Suppressor macrophage treated with lipopolysaccharide for 4 hours (primary cell): Measurements from ENCODE around the gene KIF1B.

Experiments
- DNase-seq: peaks from one replicate; pipeline ENCODE4 v3.0.0-alpha.2; 2020

Gene KIF1B

GRCh38 chr1:10287023-10287645, 76.8 kb downstream of the KIF1B start:
- no peak for DNase-seq

- no peak for DNase-seq
Measured at GRCh38 chr1:10288029-10288615, 77.8 kb downstream of the KIF1B start.

- DNase-seq: no peak
Measured at GRCh38 chr1:10291705-10292104, 81.3 kb downstream of the KIF1B start.

GRCh38 chr1:10292188-10292587, 81.8 kb downstream of the KIF1B start:
- no peak for DNase-seq

- no peak for DNase-seq
Measured at GRCh38 chr1:10295481-10296085, 85.2 kb downstream of the KIF1B start.

- peak; percentile 69 for DNase-seq
Measured at GRCh38 chr1:10299151-10299550, 88.8 kb downstream of the KIF1B start.

GRCh38 chr1:10302416-10302815, 92.0 kb downstream of the KIF1B start:
- DNase-seq: no peak

GRCh38 chr1:10304295-10304694, 93.9 kb downstream of the KIF1B start:
- DNase-seq: no peak

- DNase-seq: no peak
Measured at GRCh38 chr1:10306435-10306834, 96.1 kb downstream of the KIF1B start.

GRCh38 chr1:10308001-10308400, 97.6 kb downstream of the KIF1B start:
- no peak for DNase-seq

GRCh38 chr1:10309243-10310011, 99.1 kb downstream of the KIF1B start:
- no peak for DNase-seq

GRCh38 chr1:10316752-10317151, 106.4 kb downstream of the KIF1B start:
- no peak for DNase-seq

GRCh38 chr1:10319750-10320149, 109.4 kb downstream of the KIF1B start:
- no peak for DNase-seq

GRCh38 chr1:10320336-10320735, 110.0 kb downstream of the KIF1B start:
- DNase-seq: no peak

GRCh38 chr1:10322821-10323220, 112.5 kb downstream of the KIF1B start:
- DNase-seq: no peak

- DNase-seq: no peak
Measured at GRCh38 chr1:10324627-10325026, 114.3 kb downstream of the KIF1B start.

- DNase-seq: no peak
Measured at GRCh38 chr1:10325521-10325920, 115.2 kb downstream of the KIF1B start.

GRCh38 chr1:10326251-10326650, 115.9 kb downstream of the KIF1B start:
- DNase-seq: no peak

- DNase-seq: peak; percentile 39
Measured at GRCh38 chr1:10328180-10328963, 118.0 kb downstream of the KIF1B start.

- DNase-seq: no peak
Measured at GRCh38 chr1:10337436-10337835, 127.1 kb downstream of the KIF1B start.

GRCh38 chr1:10338047-10338446, 127.7 kb downstream of the KIF1B start:
- DNase-seq: peak; percentile 11

GRCh38 chr1:10338611-10339010, 128.2 kb downstream of the KIF1B start:
- no peak for DNase-seq

GRCh38 chr1:10339036-10339567, 128.7 kb downstream of the KIF1B start:
- DNase-seq: no peak
